SJSA1 (cell line): ENCODE data around the gene SLC38A6. TPM values are rescaled to one million over a fixed set of nuclear protein-coding genes. Genes with fewer than 3 reads are reported as not detected.
A peak's percentile ranks its signal among the peaks of the same experiment; 100 is the strongest.

Experiments used
- DNase-seq, 2 experiments: peaks; one replicate each; pipeline ENCODE4 v3.0.0-alpha.2; 2015 to 2020; ENCODE audit warnings: low spot score in 2 of 2, low read depth in 1 of 2
- H3K27ac ChIP-seq: fragments of 250-450 bp; sonication (Bioruptor Pico); 2 replicates; pipeline ENCODE4 v1.5.1; 2020; ENCODE audit warnings: mild to moderate bottlenecking, moderate library complexity
- H3K27me3 ChIP-seq: fragments of 250-450 bp; sonication (Bioruptor Pico); replicated peaks from 2 replicates; pipeline ENCODE4 v1.5.1; 2020; ENCODE audit warnings: mild to moderate bottlenecking, moderate library complexity
- H3K36me3 ChIP-seq: fragments of 250-450 bp; sonication (Bioruptor Pico); 2 replicates; pipeline ENCODE4 v1.5.1; 2020; ENCODE audit warnings: mild to moderate bottlenecking
- H3K4me1 ChIP-seq: fragments of 250-450 bp; sonication (Bioruptor Pico); replicated peaks from 2 replicates; pipeline ENCODE4 v1.6.1; 2021; ENCODE audit warnings: mild to moderate bottlenecking
- H3K4me3 ChIP-seq: fragments of 250-450 bp; sonication (Bioruptor Pico); 2 replicates; pipeline ENCODE4 v1.5.1; 2020; ENCODE audit warnings: mild to moderate bottlenecking
- H3K9me3 ChIP-seq: fragments of 250-450 bp; sonication (Bioruptor Pico); replicated peaks from 2 replicates; pipeline ENCODE4 v1.5.1; 2020; ENCODE audit warnings: mild to moderate bottlenecking
- total RNA-seq: library from RNA; depleted of rRNA; stranded (reverse); fragments of >200 nt; shearing (Covaris generic); gene quantifications from 2 replicates; pipeline ENCODE4 v1.2.3, GENCODE V29; 2014

Gene SLC38A6
- total RNA-seq, 1 experiment from 2014 or later, result 22.8 TPM

DNA sequence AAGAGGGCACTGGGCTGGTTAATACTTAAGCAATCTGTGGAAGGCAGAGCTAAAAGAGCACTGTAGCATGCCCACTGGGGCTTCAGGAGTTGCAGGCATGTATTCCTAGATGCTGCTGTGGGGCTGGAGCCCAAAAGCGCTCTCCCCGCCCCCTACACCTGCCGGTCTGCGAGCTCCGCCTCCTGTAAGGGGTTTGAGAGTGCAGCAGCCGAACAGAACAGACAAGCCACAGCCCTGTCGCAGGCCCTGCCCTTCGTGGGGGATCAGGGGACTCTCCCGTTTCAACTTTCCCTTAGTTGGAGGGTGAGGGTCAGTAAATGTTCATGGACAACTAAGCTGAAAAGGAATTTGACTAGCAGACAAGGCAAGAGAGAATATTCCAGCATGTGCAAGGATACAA, 17.6 kb downstream of the SLC38A6 start:
- Histone ChIP-seq H3K4me1 (no peaks in the 10 kb centered on the region), H3K4me3 (no peak overlapping the region), H3K27ac (no peak overlapping the region), H3K27me3 (no peaks in the 10 kb centered on the region), H3K9me3 (no peaks in the 10 kb centered on the region), H3K36me3 (peaks cover 8% of the 10 kb centered on the region)
- no peak for DNase-seq

DNA sequence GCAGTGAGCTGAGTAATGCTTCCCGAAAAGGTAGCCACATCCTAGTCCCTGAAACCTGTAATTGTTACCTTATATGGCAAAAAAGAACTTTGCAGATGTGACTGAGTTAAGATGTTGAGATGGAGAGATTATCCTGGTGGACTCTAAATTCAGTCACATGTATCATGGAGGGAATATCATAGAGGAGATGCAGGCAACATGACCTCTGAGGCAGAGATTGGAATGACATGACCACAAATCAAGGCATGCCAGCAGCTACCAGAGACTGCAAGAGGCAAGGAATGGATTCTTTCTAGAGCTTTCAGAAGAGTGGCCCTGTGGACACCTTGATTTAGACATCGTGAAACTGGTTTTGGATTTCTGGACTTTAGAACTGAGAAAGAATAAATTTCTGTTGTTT, 18.5 kb downstream of the SLC38A6 start:
- Histone ChIP-seq H3K27me3 (no peaks in the 10 kb centered on the region), H3K9me3 (no peaks in the 10 kb centered on the region), H3K27ac (no peak overlapping the region), H3K36me3 (0 out of 2 replicates have a peak, but pooled peaks cover 2% of the 10 kb centered on the region), H3K4me1 (no peaks in the 10 kb centered on the region), H3K4me3 (no peak overlapping the region)
- DNase-seq, result no peak

DNA sequence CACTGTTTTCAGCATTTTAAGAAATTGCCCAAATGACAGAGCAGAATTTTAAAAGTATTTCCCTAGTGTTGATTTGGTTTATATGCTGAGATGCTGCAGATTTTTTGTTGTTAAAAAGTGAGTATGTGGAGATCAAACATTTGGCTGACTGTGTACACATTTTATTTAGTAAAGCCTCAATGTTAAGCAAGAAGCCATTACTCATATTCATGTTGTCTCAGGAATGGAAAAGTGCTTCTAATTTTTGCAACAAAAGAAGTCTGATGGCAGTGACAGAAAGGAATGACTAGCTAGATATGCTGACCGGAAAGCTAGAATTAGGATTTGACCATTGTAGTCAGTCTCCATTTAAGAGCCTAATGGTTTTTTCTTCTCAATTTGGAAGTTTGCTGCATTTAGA, 22.5 kb downstream of the SLC38A6 start:
- no peak overlapping the region for H3K27ac ChIP-seq
- no peaks in the 10 kb centered on the region for H3K4me1 ChIP-seq
- H3K36me3 ChIP-seq, result 0 out of 2 replicates have a peak, but pooled peaks cover 2% of the 10 kb centered on the region
- no peaks in the 10 kb centered on the region for H3K9me3 ChIP-seq
- DNase-seq, result no peak
- no peaks in the 10 kb centered on the region for H3K27me3 ChIP-seq
- no peak overlapping the region for H3K4me3 ChIP-seq

DNA sequence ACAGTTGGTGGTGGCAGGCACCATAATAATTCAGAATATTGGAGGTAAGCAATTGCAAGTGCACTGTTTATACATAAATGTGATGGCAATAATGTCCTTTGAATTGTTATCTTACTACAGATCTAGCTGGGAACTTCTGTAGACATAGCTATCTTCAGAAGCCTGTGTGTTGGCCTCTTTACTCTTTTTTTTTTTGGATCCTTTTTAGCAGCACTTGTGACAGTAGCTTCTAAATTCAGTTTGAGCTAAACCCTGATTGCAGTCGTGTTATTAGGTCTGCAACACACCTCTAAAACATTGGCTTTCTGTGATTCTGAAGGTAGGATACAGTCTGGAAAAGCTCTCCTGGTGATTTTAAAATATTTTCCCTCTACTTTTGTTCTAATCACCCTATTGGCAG, 38.5 kb downstream of the SLC38A6 start:
- Histone ChIP-seq H3K4me3 (no peak overlapping the region), H3K27me3 (no peaks in the 10 kb centered on the region), H3K9me3 (no peaks in the 10 kb centered on the region), H3K27ac (no peak overlapping the region), H3K36me3 (no peaks in the 10 kb centered on the region), H3K4me1 (no peaks in the 10 kb centered on the region)
- no peak for DNase-seq

DNA sequence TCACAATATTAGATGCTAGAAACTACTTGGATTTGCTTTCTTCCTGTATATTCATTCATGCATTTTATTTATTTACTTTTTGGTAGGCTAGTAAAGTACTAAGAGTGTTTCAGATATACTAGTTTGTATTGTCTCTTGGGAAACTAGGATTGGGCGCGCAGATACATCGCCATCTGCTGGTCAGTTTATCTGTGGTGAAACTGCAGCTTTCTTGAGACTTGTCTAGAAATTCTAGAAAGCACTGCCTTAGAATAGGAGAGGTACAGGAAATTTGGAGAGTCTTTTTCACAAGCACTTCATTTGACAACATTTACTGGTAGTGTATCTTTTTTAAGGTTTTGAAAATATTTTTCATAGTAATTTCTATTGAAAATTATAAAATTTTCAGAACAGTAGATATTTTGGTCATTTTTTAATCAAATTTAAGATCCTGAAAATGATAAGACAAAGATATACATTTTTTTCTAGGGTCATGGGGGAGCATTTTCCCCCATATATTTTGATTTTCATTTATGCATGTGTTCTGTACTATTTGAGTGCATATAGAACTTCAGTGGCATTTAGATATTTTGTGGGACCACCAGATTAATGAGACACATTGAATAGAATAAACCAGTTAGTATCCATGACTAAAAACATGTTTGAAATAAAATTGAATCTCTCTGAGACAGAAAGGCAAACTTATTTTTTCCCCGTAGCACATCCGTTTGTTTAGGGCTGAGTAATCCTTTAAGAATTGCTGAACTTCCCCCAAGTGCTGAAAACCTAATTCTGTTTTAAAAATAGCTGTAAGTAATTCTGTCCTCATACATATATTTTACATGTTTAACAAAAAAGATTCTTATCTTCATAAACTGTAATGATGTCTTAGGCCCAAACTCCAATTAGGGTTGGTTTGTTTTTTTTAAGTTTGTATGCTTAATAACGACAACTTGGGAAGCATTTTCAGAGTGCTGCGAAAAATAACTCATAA, 44.5 kb downstream of the SLC38A6 start:
- no peaks in the 10 kb centered on the region for H3K36me3 ChIP-seq
- H3K27ac ChIP-seq, result peak overlapping the region; percentile 77
- no peak overlapping the region for H3K4me3 ChIP-seq
- DNase-seq, result peak; percentile 57 to 70
- H3K9me3 ChIP-seq, result no peaks in the 10 kb centered on the region
- H3K4me1 ChIP-seq, result peaks cover 22% of the 10 kb centered on the region
- no peaks in the 10 kb centered on the region for H3K27me3 ChIP-seq

DNA sequence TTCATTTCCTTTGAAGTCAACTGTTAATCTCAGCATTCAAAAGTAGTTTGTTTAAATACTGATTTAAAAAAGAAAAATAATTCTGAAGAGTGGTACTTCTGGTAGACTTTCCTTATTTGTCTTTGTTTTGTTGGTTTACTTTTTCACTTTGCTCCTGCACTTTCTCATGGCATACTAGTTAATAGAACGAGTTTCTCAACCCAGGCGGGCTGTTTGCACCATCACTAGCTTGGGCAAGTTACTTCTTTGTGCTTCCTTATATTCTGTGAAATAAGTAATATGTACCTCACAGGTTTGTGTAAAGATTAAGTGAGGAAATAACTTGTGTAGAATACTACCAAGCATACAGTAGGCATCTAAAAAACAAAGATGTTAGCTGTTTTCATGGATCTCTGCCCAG, 45.5 kb downstream of the SLC38A6 start:
- H3K4me3 ChIP-seq, result no peak overlapping the region
- H3K27me3 ChIP-seq, result no peaks in the 10 kb centered on the region
- DNase-seq, result peak in 1 of 2 experiments; percentile 13
- H3K27ac ChIP-seq, result peak overlapping the region; percentile 77
- H3K4me1 ChIP-seq, result peaks cover 22% of the 10 kb centered on the region
- no peaks in the 10 kb centered on the region for H3K36me3 ChIP-seq
- no peaks in the 10 kb centered on the region for H3K9me3 ChIP-seq

DNA sequence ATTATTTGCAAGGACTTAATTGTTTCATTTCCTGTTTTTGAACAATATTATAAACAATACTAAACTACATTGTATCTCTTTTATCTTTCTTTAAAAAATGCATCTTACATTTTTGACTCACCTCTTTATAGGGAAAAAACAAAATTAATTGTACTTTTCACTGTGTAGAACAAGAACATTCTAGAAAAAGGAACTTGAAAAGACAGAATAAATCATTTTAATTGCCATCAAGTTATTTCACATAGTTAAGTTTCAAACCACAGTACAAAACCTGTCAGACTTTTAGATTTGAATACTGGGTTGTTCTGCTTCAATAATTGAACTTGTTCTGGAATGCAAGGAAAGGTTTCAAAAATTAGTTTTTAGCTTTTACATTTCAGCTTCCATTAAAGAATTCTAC, 50.0 kb downstream of the SLC38A6 start:
- H3K27me3 ChIP-seq, result no peaks in the 10 kb centered on the region
- H3K9me3 ChIP-seq, result no peaks in the 10 kb centered on the region
- DNase-seq, result no peak
- no peaks in the 10 kb centered on the region for H3K36me3 ChIP-seq
- no peak overlapping the region for H3K4me3 ChIP-seq
- peaks cover 9% of the 10 kb centered on the region for H3K4me1 ChIP-seq
- H3K27ac ChIP-seq, result no peak overlapping the region

DNA sequence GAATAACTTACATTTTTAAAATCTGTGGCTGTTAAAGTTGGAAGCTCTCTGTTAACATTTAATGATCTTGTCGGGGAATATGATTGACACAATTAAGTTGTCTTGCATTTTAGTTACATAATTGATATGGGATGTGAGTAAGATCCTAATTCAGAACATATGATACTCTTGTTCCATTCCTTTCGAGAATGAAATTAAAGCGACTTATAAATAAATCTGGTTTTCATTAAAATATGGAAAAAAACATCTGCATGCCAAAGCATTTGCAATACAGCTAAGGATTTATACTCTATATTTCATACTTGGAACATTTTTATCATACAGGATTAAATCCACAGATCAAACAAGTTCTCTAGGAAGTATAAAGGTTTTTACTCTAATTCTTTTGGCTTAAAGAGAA, 52.0 kb downstream of the SLC38A6 start:
- no peak for DNase-seq
- H3K4me3 ChIP-seq, result no peak overlapping the region
- H3K9me3 ChIP-seq, result no peaks in the 10 kb centered on the region
- no peak overlapping the region for H3K27ac ChIP-seq
- H3K36me3 ChIP-seq, result no peaks in the 10 kb centered on the region
- no peaks in the 10 kb centered on the region for H3K4me1 ChIP-seq
- H3K27me3 ChIP-seq, result no peaks in the 10 kb centered on the region

DNA sequence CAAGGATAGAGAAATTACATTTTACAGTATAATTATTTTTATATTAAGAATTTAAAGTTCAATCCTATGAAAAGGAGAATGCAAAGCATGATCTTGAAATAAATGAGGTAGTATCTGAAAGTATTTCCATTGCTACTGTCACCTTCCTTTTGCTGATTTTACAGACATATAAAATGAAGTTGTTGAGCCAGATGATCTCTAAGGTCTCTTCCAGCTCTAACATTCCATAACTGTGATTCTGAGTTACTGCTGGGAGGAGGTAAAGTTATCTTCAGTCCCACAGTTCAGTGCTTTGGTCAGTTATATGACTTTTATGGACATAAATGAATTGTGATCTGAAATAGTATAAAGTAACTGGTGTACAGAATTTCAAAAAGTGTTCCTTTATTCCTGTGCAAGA, 52.8 kb downstream of the SLC38A6 start:
- H3K4me3 ChIP-seq, result no peak overlapping the region
- H3K9me3 ChIP-seq, result no peaks in the 10 kb centered on the region
- H3K27me3 ChIP-seq, result no peaks in the 10 kb centered on the region
- no peaks in the 10 kb centered on the region for H3K4me1 ChIP-seq
- no peaks in the 10 kb centered on the region for H3K36me3 ChIP-seq
- DNase-seq, result no peak
- no peak overlapping the region for H3K27ac ChIP-seq

DNA sequence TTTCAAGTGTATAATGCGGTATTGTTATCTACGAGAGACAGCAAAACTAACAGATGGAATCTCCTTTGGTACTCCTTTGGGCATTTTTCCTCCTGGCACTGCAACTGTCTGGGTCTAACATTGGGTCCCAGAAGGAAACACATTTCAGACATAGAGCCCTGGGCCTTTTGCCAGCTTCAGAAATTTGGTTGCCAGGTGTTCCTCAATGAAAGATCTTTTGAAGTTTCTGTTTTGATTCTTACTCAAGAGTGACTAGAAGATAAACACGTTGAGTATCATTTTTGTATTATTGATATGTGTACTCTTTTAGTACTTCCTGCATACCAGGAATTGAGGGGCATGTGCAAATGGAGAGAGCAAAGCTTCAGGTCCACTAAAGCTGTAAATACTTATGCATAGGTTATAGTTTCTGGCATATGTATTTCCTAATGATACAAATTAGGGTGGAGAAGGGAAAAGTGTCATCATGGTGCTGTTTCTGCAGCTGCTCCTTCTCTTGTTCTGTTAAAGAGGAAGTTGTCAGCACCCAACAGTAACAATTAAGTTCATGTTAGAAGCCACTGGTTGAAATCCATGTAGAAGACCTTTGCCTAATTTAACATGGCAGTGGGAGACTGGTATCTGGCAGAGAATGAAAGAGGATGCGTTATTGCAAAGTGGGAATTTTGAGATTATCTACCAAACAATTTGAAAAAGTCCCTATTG, 53.5 kb downstream of the SLC38A6 start:
- H3K27me3 ChIP-seq, result no peaks in the 10 kb centered on the region
- no peak for DNase-seq
- no peaks in the 10 kb centered on the region for H3K4me1 ChIP-seq
- H3K4me3 ChIP-seq, result no peak overlapping the region
- no peak overlapping the region for H3K27ac ChIP-seq
- no peaks in the 10 kb centered on the region for H3K9me3 ChIP-seq
- H3K36me3 ChIP-seq, result no peaks in the 10 kb centered on the region

DNA sequence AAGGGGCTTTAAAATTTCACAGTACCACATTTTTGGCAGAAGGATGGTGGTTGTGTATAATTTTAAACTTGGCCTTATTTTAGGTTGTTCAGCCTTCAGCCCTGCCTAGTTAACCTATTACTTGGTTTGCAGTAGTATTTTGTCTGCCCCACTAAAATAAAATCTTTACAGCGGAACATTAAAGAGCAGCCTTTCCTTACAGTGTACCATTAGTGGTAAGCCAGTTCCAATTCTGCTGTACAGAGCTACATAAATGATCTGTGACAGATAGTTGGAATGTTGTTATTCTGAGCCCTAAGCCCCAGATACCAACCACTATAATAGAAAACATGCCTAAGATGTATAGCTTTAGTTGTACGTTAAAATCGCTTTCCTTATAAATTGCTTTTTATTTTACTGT, 56.2 kb downstream of the SLC38A6 start:
- Histone ChIP-seq H3K27ac (no peak overlapping the region), H3K4me1 (no peaks in the 10 kb centered on the region), H3K27me3 (no peaks in the 10 kb centered on the region), H3K36me3 (no peaks in the 10 kb centered on the region), H3K4me3 (no peak overlapping the region), H3K9me3 (no peaks in the 10 kb centered on the region)
- DNase-seq, result no peak

DNA sequence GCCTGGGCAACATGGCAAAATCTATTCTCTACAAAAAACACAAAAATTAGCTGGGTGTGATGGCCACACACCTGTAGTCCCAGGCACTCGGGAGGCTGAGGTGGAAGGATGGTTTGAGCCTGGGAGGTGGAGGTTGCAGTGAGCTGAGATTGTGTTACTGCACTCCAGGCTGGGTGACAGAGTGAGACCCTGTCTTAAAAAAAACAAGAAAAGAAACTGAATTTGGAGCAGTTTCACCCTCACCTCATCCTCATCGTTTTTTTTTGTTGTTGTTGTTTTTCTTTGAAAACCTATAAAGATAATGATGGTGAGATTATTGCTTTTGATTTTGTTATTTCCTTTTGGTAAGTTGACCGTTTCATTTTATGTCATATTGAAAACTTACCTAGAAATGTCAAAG, 60.7 kb downstream of the SLC38A6 start:
- Histone ChIP-seq H3K36me3 (no peaks in the 10 kb centered on the region), H3K9me3 (no peaks in the 10 kb centered on the region), H3K27ac (no peak overlapping the region), H3K4me1 (no peaks in the 10 kb centered on the region), H3K27me3 (no peaks in the 10 kb centered on the region), H3K4me3 (no peak overlapping the region)
- no peak for DNase-seq

DNA sequence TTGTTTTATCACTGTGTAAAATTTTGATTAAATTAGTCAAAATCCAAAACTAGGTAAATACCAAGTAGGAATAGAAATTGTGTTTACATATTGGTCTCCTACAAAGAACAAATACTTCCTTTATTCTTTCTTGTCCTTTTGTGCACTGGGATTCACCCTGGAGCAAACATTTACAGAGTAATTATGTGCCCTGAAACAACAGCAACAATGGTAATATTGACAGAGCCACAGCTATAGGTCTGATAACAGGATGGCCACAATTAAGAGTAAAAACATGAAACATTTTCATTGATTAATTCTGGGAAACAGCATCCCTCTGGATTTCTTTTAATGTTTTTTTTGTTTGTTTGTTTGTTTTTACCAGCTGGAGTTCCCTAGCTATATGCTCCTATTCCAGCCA, 61.2 kb downstream of the SLC38A6 start:
- H3K36me3 ChIP-seq, result no peaks in the 10 kb centered on the region
- no peaks in the 10 kb centered on the region for H3K4me1 ChIP-seq
- H3K9me3 ChIP-seq, result no peaks in the 10 kb centered on the region
- DNase-seq, result no peak
- H3K27ac ChIP-seq, result no peak overlapping the region
- H3K27me3 ChIP-seq, result no peaks in the 10 kb centered on the region
- no peak overlapping the region for H3K4me3 ChIP-seq

DNA sequence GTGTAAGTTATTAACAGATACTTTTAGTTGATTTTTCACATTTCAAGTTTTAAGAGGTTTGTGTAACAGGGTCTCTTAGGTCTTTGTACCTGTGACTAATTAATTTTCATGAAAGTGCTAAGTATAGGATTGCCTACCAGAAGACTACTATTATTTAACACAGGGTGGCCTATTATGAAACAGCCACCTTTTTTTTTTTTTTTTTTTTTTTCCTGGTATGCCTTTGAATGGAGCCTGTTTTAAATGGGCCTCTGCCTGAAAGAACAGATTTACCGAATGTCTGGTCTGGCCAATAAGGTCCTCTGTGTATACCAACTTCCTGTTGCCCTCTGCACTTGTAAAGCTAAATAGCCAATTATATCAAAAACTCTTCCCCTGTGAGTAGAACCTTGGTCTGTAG, 62.5 kb downstream of the SLC38A6 start:
- DNase-seq, result no peak
- Histone ChIP-seq H3K36me3 (no peaks in the 10 kb centered on the region), H3K27me3 (no peaks in the 10 kb centered on the region), H3K4me1 (no peaks in the 10 kb centered on the region), H3K4me3 (no peak overlapping the region), H3K27ac (no peak overlapping the region), H3K9me3 (no peaks in the 10 kb centered on the region)
